ENCODE data around the gene SH3RF3.

SH3RF3 gene

GRCh38 chr2:109322641-109323040 is 193.6 kb downstream of the SH3RF3 start:
- intact Hi-C loops (cut with DNase I) = no loop called here
- no peak for DNase-seq

- intact Hi-C loops (cut with DNase I) = no loop called here
- peak in 1 of 42 donors; percentile 41 for DNase-seq
Measured at GRCh38 chr2:109324861-109325260, 195.9 kb downstream of the SH3RF3 start.

- intact Hi-C loops (cut with DNase I) = no loop called here
- no peak for DNase-seq
Measured at GRCh38 chr2:109325570-109325969, 196.6 kb downstream of the SH3RF3 start.

GRCh38 chr2:109326306-109326705 is 197.3 kb downstream of the SH3RF3 start:
- no peak for DNase-seq
- intact Hi-C loops (cut with DNase I) = no loop called here

DNA sequence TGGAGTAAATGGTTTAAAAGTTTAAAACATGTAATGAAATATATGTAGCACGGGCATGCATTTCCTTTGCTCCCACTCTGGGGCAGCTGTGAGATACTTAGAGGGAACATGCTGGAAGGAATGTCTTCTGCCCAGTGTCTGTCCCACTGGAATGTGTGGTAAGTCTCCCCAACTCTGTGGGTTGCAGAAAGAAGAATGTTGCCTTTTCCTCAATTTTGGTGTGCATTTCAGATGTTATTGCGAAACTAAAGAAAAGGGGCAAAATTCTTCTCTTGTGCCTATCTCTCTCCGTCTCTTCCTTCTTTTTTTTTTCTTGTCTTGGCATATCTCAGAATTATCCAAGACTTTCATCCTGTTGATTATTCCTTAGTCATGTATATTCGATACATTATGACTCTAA is 201.1 kb downstream of the SH3RF3 start:
- no peak for DNase-seq
- intact Hi-C loops (cut with DNase I) = no loop called here

- intact Hi-C loops (cut with DNase I) = no loop called here
- DNase-seq = no peak
Measured at GRCh38 chr2:109331081-109331480, 202.1 kb downstream of the SH3RF3 start.

GRCh38 chr2:109331896-109332848 is 203.2 kb downstream of the SH3RF3 start:
- peak; percentile 64 to 97 (median 86) for DNase-seq
- intact Hi-C loops (cut with DNase I) = no loop called here

- peak in 1 of 42 donors; percentile 31 for DNase-seq
- intact Hi-C loops (cut with DNase I) = no loop called here
Measured at GRCh38 chr2:109332880-109333279, 203.9 kb downstream of the SH3RF3 start.

- intact Hi-C loops (cut with DNase I) = no loop called here
- DNase-seq = no peak
Measured at GRCh38 chr2:109333414-109334210, 204.6 kb downstream of the SH3RF3 start.

DNA sequence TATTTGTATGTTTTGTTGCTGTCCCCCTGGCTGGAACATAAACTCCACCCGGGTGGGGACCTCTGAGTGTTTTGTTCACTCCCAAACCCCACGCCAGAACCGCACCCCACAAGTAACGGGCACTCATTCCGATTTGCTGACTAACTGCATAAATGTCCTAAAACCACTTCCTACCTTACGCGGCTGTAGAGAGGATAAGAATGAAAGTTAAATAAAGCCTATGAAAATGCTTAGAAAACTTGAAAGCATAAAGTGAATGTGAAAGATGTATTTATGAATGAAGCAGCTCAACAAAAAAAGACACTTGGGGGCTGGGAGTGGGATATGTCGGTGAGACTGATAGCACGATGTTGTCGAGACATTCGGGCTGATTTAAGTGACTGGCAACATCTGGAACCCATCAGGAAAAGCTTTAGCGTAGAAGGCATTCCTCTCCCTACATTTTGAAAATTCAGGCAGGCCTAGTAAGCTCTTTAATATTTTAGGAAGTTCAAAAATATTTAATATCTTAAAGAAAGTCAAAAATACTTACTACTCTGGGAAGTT is 206.7 kb downstream of the SH3RF3 start:
- DNase-seq = peak in 1 of 42 donors; percentile 31
- intact Hi-C loops (cut with DNase I) = no loop called here

- DNase-seq = peak in 1 of 42 donors; percentile 31
- intact Hi-C loops (cut with DNase I) = no loop called here
Measured at GRCh38 chr2:109336296-109336695, 207.3 kb downstream of the SH3RF3 start.

DNA sequence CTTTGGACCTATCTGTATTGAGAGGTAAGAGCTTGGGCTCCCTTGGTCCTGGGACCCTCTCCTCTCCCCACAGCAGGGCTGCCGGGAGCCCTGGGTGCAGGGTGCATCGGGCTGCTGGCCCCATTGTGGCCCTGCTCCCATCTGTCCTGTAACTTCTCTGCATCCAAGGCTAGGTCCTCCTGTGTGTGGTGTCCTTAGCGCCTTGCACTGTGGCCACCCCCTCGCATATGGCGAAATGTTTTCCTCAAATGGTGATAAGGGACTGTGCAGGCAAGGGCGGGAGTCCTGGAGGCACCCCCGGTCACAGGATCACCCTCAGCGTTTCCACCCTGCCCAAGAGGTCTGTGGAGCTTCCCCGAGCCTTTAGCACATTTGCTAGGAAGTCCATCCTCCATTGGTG is 208.2 kb downstream of the SH3RF3 start:
- intact Hi-C loops (cut with DNase I) = no loop called here
- DNase-seq = peak in 1 of 42 donors; percentile 30

DNA sequence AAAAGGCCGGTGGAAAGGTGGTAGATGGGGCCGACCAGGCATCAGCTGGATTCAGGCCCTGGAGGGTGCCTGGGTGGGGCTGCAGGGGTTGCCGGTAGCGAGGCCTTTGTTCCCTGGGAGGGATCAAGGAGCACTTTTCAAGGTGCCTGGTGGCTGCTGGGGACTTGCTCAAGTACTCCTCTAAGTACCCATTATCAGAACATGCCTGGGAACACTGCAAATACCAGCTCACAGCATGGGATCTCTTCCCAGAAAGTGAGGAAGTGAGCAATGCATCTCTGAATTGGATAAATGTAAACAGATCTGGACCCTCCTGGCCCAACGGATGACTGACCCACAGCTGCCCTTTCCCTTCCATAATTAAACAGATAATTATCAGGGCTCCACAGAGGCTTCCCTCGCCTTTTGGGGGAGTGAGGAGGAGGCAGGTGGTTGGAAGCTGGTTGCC is 210.5 kb downstream of the SH3RF3 start:
- DNase-seq = no peak
- intact Hi-C loops (cut with DNase I) = no loop called here

DNA sequence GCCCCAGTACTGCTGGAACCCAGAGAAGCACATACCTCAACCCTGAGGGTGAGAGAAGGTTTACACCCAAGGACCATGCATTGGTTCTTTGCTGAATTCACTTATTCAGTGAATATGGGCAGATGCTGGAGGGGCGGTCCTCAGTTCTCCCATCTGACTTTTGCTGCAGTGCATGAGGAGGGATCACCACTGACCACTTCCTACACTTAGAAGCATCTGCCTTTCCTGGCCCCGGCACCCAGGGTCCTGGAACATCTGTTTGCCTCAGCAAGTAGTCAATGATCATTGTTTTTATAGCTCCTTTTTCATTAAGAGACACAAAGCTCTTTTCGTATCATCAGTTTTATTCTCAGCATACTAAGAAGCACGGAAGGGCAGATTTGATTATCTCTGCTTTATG is 211.4 kb downstream of the SH3RF3 start:
- peak in 1 of 42 donors; percentile 32 for DNase-seq
- intact Hi-C loops (cut with DNase I) = no loop called here

GRCh38 chr2:109341355-109342255 is 212.6 kb downstream of the SH3RF3 start:
- no peak for DNase-seq
- intact Hi-C loops (cut with DNase I) = no loop called here

DNA sequence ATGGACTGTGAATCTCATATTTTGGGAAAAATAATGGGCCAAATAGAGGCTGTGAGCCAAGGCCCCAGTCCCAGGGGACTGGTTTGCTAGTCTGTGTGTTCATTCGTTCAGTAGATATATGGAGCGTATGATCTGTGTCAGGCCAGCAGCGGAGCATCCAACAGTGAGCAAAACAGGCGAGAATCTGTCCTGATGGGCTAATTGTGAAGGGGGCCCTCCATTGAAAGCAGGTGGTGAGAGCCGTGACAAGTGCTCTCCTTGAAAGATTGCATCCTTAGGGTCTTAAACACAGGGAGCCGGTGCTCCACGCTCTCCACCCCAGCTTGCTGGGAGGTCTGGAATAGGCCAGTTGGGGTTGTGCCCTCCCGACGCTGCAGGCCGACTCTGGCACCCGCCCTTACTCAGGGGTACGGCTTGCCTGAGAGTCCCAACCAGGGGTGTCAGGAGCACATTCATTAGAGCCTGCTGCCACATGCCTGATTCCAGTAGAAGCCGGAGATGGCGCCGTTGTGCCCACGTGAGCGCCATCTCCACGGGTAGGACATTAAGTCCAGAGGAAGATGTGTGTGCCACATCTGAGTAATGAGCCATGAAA is 213.3 kb downstream of the SH3RF3 start:
- intact Hi-C loops (cut with DNase I) = no loop called here
- no peak for DNase-seq

DNA sequence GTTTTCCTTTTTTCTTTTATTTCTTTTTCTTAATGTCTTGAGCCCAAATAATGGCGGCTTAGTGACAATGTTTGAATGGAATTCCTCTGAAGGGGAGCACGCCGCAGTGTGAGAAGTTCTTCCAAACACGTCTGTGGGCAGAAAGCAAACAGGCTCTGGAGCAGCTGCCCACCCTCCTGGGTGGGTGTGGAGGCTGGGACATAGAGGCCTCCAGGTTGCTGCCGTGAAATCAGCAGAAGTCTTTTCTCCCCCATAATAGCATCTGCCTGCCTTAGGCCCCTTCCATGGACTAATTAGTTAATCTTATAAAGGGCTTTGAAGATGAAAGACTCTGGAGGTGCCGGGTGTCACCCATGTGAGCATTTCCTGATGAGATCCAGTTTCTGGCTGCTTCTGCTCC is 213.9 kb downstream of the SH3RF3 start:
- intact Hi-C loops (cut with DNase I) = no loop called here
- no peak for DNase-seq

GRCh38 chr2:109343460-109343859 is 214.5 kb downstream of the SH3RF3 start:
- intact Hi-C loops (cut with DNase I) = no loop called here
- no peak for DNase-seq

All from head of caudate nucleus (tissue), 42 donors.